Measurements from ENCODE around the gene SPRED2.

The SPRED2 gene

GRCh38 chr2:65374999-65375398 lies 57.4 kb downstream of the SPRED2 start:
- H3K4me1 Mint-ChIP-seq: peaks cover 74% of the 10 kb centered on the region

DNA sequence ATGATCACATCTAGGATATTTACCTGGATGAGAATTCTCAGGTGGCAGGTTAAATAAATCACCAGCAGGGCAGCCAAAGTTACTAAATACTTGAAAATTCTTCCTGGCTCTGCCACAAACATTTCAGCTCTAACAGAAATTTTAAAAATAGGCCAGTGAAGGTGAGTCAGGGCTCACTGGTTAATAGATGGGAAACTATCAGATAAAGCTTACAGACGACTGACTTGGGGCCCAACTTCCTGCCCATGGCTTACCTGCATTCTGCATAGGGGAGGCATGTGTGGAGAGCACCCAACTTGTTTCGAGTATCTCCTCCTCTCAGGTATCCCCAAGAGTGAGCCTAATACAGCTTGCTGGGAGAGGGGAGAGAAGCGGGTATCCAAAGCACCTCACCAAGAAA lies 57.8 kb downstream of the SPRED2 start:
- no peak overlapping the region for H3K4me3 Mint-ChIP-seq
- H3K27ac Mint-ChIP-seq: no peak overlapping the region
- H3K4me1 Mint-ChIP-seq: peaks cover 73% of the 10 kb centered on the region
- TF ChIP-seq, protein P1, sequence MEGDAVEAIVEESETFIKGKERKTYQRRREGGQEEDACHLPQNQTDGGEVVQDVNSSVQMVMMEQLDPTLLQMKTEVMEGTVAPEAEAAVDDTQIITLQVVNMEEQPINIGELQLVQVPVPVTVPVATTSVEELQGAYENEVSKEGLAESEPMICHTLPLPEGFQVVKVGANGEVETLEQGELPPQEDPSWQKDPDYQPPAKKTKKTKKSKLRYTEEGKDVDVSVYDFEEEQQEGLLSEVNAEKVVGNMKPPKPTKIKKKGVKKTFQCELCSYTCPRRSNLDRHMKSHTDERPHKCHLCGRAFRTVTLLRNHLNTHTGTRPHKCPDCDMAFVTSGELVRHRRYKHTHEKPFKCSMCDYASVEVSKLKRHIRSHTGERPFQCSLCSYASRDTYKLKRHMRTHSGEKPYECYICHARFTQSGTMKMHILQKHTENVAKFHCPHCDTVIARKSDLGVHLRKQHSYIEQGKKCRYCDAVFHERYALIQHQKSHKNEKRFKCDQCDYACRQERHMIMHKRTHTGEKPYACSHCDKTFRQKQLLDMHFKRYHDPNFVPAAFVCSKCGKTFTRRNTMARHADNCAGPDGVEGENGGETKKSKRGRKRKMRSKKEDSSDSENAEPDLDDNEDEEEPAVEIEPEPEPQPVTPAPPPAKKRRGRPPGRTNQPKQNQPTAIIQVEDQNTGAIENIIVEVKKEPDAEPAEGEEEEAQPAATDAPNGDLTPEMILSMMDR (IDR thresholded peaks at IDR 0.05; ENCODE audit: unreplicated experiment in 3 of 3): no peak
- no peaks in the 10 kb centered on the region for H3K9me3 Mint-ChIP-seq
- no peaks in the 10 kb centered on the region for H3K27me3 Mint-ChIP-seq (ENCODE audit: low read depth)
- no peaks in the 10 kb centered on the region for H3K36me3 Mint-ChIP-seq (ENCODE audit: low read depth)

More at GRCh38 chr2:65374999-65375398, 57.4 kb downstream of the SPRED2 start:
- H3K27ac Mint-ChIP-seq: no peak overlapping the region
- peaks cover 2% of the 10 kb centered on the region for H3K36me3 Mint-ChIP-seq (ENCODE audit: low read depth)
- no peak overlapping the region for H3K4me3 Mint-ChIP-seq
- no peaks in the 10 kb centered on the region for H3K9me3 Mint-ChIP-seq
- no peaks in the 10 kb centered on the region for H3K27me3 Mint-ChIP-seq (ENCODE audit: low read depth)
- TF ChIP-seq, protein P1 (IDR thresholded peaks at IDR 0.05; ENCODE audit: unreplicated experiment in 3 of 3): no peak

- TF ChIP-seq, protein P1 (IDR thresholded peaks at IDR 0.05; ENCODE audit: unreplicated experiment in 3 of 3): no peak
- Mint-ChIP-seq H3K27ac (no peak overlapping the region), H3K36me3 (ENCODE audit: low read depth) (no peaks in the 10 kb centered on the region), H3K4me1 (peaks cover 68% of the 10 kb centered on the region), H3K9me3 (no peaks in the 10 kb centered on the region), H3K27me3 (ENCODE audit: low read depth) (no peaks in the 10 kb centered on the region), H3K4me3 (no peak overlapping the region)
Observed at GRCh38 chr2:65373365-65373918, 59.0 kb downstream of the SPRED2 start.

GRCh38 chr2:65372619-65373018 lies 59.8 kb downstream of the SPRED2 start:
- Mint-ChIP-seq H3K4me3 (no peak overlapping the region), H3K27ac (peak overlapping the region; percentile 18 to 71 (median 53)), H3K27me3 (ENCODE audit: low read depth) (no peaks in the 10 kb centered on the region), H3K36me3 (ENCODE audit: low read depth) (no peaks in the 10 kb centered on the region), H3K4me1 (peaks cover 68% of the 10 kb centered on the region), H3K9me3 (no peaks in the 10 kb centered on the region)
- TF ChIP-seq, protein P1 (IDR thresholded peaks at IDR 0.05; ENCODE audit: unreplicated experiment in 3 of 3): no peak

GRCh38 chr2:65371074-65371434 lies 61.3 kb downstream of the SPRED2 start:
- Mint-ChIP-seq H3K27ac (peak overlapping the region; percentile 53 to 71 (median 68)), H3K27me3 (ENCODE audit: low read depth) (no peaks in the 10 kb centered on the region), H3K4me3 (peak overlapping the region in 1 of 3 experiments; percentile 15), H3K4me1 (peaks cover 82% of the 10 kb centered on the region), H3K9me3 (no peaks in the 10 kb centered on the region), H3K36me3 (ENCODE audit: low read depth) (no peaks in the 10 kb centered on the region)
- TF ChIP-seq, protein P1 (IDR thresholded peaks at IDR 0.05; ENCODE audit: unreplicated experiment in 3 of 3): no peak

GRCh38 chr2:65370387-65371073 lies 61.9 kb downstream of the SPRED2 start:
- TF ChIP-seq, protein P1 (IDR thresholded peaks at IDR 0.05; ENCODE audit: unreplicated experiment in 3 of 3): no peak
- no peaks in the 10 kb centered on the region for H3K9me3 Mint-ChIP-seq
- H3K4me1 Mint-ChIP-seq: peaks cover 82% of the 10 kb centered on the region
- peak overlapping the region in 1 of 3 experiments; percentile 15 for H3K4me3 Mint-ChIP-seq
- no peaks in the 10 kb centered on the region for H3K36me3 Mint-ChIP-seq (ENCODE audit: low read depth)
- H3K27ac Mint-ChIP-seq: peak overlapping the region; percentile 53 to 71 (median 68)
- H3K27me3 Mint-ChIP-seq (ENCODE audit: low read depth): no peaks in the 10 kb centered on the region
